Caki2 (cell line): ENCODE data around the gene ASCL5. TPM values are rescaled to one million over a fixed set of nuclear protein-coding genes. Genes with fewer than 3 reads are reported as not detected.
A peak's percentile ranks its signal among the peaks of the same experiment; 100 is the strongest.

Experiments
- DNase-seq: peaks from one replicate; pipeline ENCODE4 v3.0.0-alpha.2; 2015; ENCODE audit warnings: low read depth
- in situ Hi-C: cut with HindIII; loops from 2 replicates; pipeline ENCODE4 v1.10.0; 2016; ENCODE audit warnings: low sequenced_read_pairs, low pct_unique_long_range_greater_than_20kb, mixed read lengths
- total RNA-seq: library from RNA; depleted of rRNA; stranded (reverse); fragments of >200 nt; shearing (Covaris generic); gene quantifications from 2 replicates; pipeline ENCODE4 v1.2.3, GENCODE V29; 2014; ENCODE audit warnings: low replicate concordance

Gene ASCL5
- total RNA-seq, 1 experiment from 2014 or later, result 0.07 TPM

DNA sequence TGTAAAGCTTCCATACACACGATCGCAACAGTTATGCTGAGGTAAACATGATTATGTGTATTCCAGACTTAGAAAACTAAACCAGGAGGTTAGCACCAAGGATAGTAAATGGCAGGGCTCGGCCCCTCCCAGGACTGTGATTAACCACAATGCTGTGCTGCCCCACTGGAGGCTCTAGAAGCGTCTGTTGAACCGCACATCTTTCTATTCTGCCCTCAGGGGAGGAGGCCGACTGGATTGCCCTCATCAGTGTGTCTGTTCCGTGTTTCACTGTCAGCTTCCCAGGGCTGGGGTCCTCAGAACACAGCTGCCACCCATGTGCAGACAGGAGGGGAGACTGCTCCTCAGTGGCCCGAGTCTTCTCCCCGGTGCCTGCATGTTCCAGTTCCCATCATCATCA, 12.8 kb upstream of the ASCL5 start:
- in situ Hi-C loops, result no loop called here
- DNase-seq, result no peak

- no peak for DNase-seq
- in situ Hi-C loops, result no loop called here
Measured at GRCh38 chr1:201139306-201139705, 12.3 kb upstream of the ASCL5 start.

- in situ Hi-C loops, result no loop called here
- no peak for DNase-seq
Measured at GRCh38 chr1:201138311-201138840, 11.4 kb upstream of the ASCL5 start.

DNA sequence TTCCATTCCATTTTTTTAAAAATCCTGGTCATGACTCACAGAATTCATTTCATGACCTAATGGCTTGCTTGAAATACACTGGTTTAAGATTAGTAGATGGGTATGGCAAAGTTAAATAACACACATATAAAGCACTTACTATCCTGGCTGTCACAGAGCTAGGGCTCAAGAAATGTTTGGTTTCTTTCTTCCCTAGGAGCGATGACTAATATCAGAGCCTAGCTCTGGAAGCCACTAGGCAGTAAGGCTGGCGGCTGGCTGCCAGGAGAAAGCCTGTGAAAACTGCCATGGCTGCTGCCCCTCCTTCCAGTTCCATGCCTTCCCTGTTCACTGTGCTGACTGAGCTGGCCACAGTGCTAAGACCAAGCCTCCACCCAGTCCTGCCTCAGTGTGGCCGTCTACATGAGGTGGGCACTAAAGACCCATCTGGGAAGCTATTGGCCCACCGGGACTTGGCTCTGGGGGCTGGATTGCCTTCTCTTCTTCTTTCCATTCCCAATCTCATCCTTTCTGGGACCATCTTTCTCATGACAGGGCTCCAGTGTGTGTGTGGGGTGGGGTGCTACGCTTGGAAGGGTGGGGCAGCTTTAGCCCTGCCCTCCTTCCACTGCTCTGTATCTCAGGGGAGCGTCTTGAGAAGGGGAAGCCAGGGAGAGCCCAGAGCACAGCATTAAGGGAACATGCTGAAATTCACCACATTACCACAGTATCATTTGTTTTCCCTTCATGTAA, 10.8 kb upstream of the ASCL5 start:
- in situ Hi-C loops, result no loop called here
- peak; percentile 73 for DNase-seq

GRCh38 chr1:201137024-201137392, 10.0 kb upstream of the ASCL5 start:
- in situ Hi-C loops, result no loop called here
- no peak for DNase-seq

- DNase-seq, result no peak
- in situ Hi-C loops, result no loop called here
Measured at GRCh38 chr1:201136355-201137023, 9.5 kb upstream of the ASCL5 start.

GRCh38 chr1:201134405-201134804, 7.4 kb upstream of the ASCL5 start:
- in situ Hi-C loops, result no loop called here
- no peak for DNase-seq

- in situ Hi-C loops, result no loop called here
Measured at GRCh38 chr1:201131398-201131797, 4.4 kb upstream of the ASCL5 start.

DNA sequence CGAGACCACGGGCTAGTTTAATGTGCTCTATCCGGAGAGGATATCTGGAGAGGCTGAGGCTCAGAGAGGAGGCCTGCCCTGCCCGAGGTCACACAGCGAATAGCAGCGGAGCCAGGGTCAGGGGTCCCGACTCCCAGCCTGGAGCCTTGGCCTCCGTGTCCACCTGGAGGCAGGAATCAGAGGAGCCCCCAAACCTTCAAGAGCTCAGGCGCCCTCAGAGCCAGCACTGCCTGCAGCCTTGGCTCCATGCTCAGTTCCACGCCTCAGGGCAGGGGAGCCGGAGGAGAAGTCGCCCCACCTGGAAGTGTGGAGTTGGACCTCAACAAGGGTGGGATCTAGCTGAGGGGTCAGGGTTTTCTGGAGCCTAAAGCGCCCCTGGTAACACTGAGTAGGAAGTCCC, 2.0 kb upstream of the ASCL5 start:
- in situ Hi-C loops, result no loop called here
- DNase-seq, result no peak

More at GRCh38 chr1:201131398-201131797, 4.4 kb upstream of the ASCL5 start:
- DNase-seq, result no peak

GRCh38 chr1:201128476-201128875, 1.5 kb upstream of the ASCL5 start:
- no peak for DNase-seq
- in situ Hi-C loops, result no loop called here

- no peak for DNase-seq
- in situ Hi-C loops, result no loop called here
Measured at GRCh38 chr1:201127755-201128455, 921 bp upstream of the ASCL5 start.

GRCh38 chr1:201126463-201126831, 537 bp downstream of the ASCL5 start:
- DNase-seq, result no peak
- in situ Hi-C loops, result no loop called here

DNA sequence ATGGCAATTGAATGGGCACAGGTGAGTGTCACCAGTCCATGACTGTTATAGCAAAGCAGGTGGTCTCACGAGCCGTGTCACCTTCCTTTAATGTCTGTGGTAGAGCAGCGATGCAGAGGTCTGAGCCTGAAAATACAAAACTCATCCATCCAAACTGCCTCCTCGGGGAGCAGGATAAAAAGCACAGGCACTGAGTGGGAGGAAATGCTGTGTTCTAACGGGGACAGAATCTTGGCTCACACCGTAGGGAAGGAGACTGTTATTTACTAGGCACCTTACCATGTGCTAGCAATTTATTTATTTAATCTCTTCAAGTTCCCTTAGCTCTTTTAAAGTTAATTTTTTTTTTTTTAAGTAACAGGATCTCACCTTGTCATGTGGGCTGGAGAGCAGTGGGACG, 1.2 kb downstream of the ASCL5 start:
- no peak for DNase-seq
- in situ Hi-C loops, result no loop called here

DNA sequence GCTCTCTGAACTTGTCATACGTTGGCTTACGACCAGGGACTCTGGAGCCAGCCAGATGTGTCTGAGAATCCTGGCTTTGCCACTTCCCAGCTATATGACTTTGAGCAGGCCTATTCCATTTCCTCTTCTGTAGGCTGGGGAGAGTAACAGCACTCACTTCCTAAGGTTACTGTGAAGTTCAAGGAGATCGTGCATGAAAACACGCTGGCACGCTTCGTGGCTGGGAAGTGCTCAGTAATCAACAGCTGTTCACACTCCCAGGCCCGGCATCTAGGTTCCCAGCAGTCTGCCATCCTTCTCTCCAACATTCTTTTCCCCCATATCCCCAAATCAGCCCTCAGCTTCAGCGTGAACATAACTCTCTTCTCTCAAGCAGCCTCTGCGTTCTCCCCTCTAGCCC, 2.0 kb downstream of the ASCL5 start:
- in situ Hi-C loops, result no loop called here
- DNase-seq, result no peak

GRCh38 chr1:201123866-201124265, 3.1 kb downstream of the ASCL5 start:
- DNase-seq, result no peak
- in situ Hi-C loops, result no loop called here

- in situ Hi-C loops, result no loop called here
Measured at GRCh38 chr1:201122321-201122957, 4.5 kb downstream of the ASCL5 start.

GRCh38 chr1:201119206-201120197, 7.5 kb downstream of the ASCL5 start:
- DNase-seq, result no peak
- in situ Hi-C loops, result no loop called here

More at GRCh38 chr1:201122321-201122957, 4.5 kb downstream of the ASCL5 start:
- DNase-seq, result no peak

DNA sequence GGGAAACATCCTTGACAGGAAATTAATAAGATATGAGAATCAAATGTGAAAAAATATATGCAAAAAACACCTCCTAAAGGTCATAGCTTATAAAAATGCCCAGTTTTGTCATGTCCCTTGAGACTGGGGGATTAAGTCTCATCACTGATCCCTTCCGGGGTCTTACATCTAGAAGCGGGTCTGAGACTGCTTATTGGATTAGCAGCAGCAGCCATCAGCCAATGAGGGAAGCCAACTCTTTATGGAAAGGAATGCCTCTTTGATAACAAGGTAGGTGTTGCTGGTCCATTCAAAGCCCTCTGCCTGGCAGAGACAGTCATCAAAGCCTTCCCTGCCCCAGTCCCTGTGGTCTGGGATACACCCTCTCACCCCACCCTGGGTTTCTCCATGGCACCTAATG, 10.9 kb downstream of the ASCL5 start:
- in situ Hi-C loops, result no loop called here
- DNase-seq, result no peak
